ENCODE results near the gene FGR.
A peak's percentile ranks its signal among the peaks of the same experiment; 100 is the strongest.

FGR gene

GRCh38 chr1:27676410-27676809, 41.4 kb upstream of the FGR start:
- DNase-seq (ENCODE audit: low spot score) (no peak), ATAC-seq (ENCODE audit: low read depth) (no peak)
- no peak overlapping the region for H3K4me3 ChIP-seq (ENCODE audit: severe bottlenecking)
- H3K9me3 ChIP-seq (ENCODE audit: severe bottlenecking) = peaks cover 5% of the 10 kb centered on the region
- no peaks in the 10 kb centered on the region for H3K27me3 ChIP-seq (ENCODE audit: insufficient read depth, poor library complexity, severe bottlenecking)
- H3K27ac ChIP-seq (ENCODE audit: poor library complexity, severe bottlenecking) = no peak overlapping the region
- H3K36me3 ChIP-seq (ENCODE audit: low read depth) = no peaks in the 10 kb centered on the region
- peaks cover 3% of the 10 kb centered on the region for H3K4me1 ChIP-seq (ENCODE audit: insufficient read depth, poor library complexity, severe bottlenecking)
- no peak for TF ChIP-seq CTCF (IDR thresholded peaks at IDR 0.05; ENCODE audit: poor library complexity, severe bottlenecking)

DNA sequence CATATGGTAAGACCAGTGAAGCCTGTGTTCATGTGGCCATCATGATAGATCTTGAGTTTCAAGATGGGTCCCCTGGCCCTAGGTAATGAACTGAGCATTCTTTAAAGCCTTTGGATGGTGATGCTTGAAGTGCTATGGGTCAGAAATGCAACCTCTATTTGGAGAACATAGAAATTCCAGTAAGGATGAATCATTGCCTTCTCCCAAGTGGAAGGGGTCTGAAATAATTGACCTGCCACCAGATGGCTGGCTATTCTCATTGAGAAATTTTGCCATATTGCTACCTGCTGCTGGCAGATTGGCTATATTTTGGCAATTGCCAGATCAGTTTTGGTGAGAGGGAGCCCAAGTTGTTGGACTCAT, 37.7 kb upstream of the FGR start:
- ATAC-seq (ENCODE audit: low read depth) = no peak
- peak overlapping the region; percentile 36 for H3K27ac ChIP-seq (ENCODE audit: poor library complexity, severe bottlenecking)

DNA sequence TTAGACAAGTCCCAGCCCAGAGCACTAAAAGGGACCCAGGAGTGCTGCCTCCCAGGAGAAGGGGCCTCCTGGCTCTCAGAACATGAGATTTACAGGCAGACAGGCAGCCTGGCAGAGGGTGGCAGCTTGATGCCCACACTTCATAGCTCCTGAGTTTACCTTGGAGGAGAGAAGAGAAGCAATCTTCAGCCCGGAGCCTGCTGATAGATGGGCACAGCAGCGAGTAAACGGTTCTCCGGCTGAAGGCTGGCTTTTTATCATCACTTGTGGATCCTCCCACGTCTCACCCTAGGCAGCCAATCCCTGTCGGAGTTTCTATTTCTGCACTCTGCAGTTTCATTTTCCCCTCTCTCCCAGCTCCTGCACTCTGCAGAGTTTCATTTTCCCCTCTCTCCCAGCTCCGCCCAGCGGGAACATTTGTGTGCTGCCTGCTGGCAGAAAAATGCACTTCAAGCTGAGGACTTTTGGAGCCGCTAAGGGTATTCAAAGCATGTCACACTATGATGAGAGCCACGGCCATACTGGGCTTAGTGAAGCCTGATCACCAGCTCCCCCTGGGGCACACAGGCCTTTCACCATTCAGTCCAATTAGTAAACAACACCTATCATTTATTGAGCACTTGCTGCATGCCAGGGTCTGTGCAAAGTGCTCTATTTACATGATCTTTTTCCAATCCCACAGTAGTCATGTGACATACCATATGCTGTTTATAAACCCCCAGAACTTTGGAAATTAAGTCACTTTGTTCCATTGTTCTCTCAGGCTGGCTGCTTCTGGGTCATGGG, 37.2 kb upstream of the FGR start, which contains the start of gene IFI6:
Gene IFI6, minus strand, starts transcription at position 229 of the 786 bp plus-strand sequence. CDS start 2,878 bp downstream, outside the sequence.
- DNase-seq (ENCODE audit: low spot score) (peak; percentile 84), ATAC-seq (ENCODE audit: low read depth) (peak; percentile 98)
- peak; percentile 39 for TF ChIP-seq CTCF (IDR thresholded peaks at IDR 0.05; ENCODE audit: poor library complexity, severe bottlenecking)
- Histone ChIP-seq H3K4me3 (ENCODE audit: severe bottlenecking) (peak within 1 kb of the TSS; percentile 28), H3K27ac (ENCODE audit: poor library complexity, severe bottlenecking) (peak within 1 kb of the TSS; percentile 36), H3K9me3 (ENCODE audit: severe bottlenecking) (no peaks in the 10 kb centered on the region), H3K27me3 (ENCODE audit: insufficient read depth, poor library complexity, severe bottlenecking) (no peaks in the 10 kb centered on the region), H3K4me1 (ENCODE audit: insufficient read depth, poor library complexity, severe bottlenecking) (peaks cover 3% of the 10 kb centered on the region), H3K36me3 (ENCODE audit: low read depth) (no peaks in the 10 kb centered on the region)

More for the DNA sequence above, 37.7 kb upstream of the FGR start:
- no peak for DNase-seq (ENCODE audit: low spot score)
- Histone ChIP-seq H3K4me3 (ENCODE audit: severe bottlenecking) (no peak overlapping the region), H3K9me3 (ENCODE audit: severe bottlenecking) (no peaks in the 10 kb centered on the region), H3K27me3 (ENCODE audit: insufficient read depth, poor library complexity, severe bottlenecking) (no peaks in the 10 kb centered on the region), H3K36me3 (ENCODE audit: low read depth) (no peaks in the 10 kb centered on the region), H3K4me1 (ENCODE audit: insufficient read depth, poor library complexity, severe bottlenecking) (peaks cover 3% of the 10 kb centered on the region)
- TF ChIP-seq CTCF (IDR thresholded peaks at IDR 0.05; ENCODE audit: poor library complexity, severe bottlenecking) = no peak

DNA sequence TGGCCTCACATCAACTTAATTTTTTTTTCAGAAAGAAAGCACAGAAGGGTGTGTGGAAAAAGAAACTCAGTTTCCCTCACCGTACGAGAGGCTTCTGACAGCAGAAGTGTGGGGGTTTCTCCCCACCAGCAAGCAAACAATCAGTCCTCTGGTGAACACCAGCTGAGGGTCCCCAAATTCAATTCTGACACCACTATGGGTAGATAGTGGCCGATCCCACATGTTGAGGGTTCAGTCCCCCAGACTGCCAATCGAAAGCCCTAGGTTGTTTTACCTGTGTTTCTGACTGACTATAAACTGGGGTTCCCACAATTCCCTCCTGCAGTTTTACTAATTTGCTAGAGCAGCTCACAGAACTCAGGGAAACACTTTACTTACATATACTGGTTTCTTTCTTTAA, 34.9 kb upstream of the FGR start:
- DNase-seq (ENCODE audit: low spot score) = no peak
- ATAC-seq (ENCODE audit: low read depth) = no peak
- Histone ChIP-seq H3K27ac (ENCODE audit: poor library complexity, severe bottlenecking) (no peak overlapping the region), H3K27me3 (ENCODE audit: insufficient read depth, poor library complexity, severe bottlenecking) (no peaks in the 10 kb centered on the region), H3K36me3 (ENCODE audit: low read depth) (no peaks in the 10 kb centered on the region), H3K4me1 (ENCODE audit: insufficient read depth, poor library complexity, severe bottlenecking) (peaks cover 3% of the 10 kb centered on the region), H3K9me3 (ENCODE audit: severe bottlenecking) (no peaks in the 10 kb centered on the region), H3K4me3 (ENCODE audit: severe bottlenecking) (no peak overlapping the region)
- TF ChIP-seq CTCF (IDR thresholded peaks at IDR 0.05; ENCODE audit: poor library complexity, severe bottlenecking) = no peak

Data from RWPE2 (cell line).